ENCODE measurements around the gene CBX7.

DNA sequence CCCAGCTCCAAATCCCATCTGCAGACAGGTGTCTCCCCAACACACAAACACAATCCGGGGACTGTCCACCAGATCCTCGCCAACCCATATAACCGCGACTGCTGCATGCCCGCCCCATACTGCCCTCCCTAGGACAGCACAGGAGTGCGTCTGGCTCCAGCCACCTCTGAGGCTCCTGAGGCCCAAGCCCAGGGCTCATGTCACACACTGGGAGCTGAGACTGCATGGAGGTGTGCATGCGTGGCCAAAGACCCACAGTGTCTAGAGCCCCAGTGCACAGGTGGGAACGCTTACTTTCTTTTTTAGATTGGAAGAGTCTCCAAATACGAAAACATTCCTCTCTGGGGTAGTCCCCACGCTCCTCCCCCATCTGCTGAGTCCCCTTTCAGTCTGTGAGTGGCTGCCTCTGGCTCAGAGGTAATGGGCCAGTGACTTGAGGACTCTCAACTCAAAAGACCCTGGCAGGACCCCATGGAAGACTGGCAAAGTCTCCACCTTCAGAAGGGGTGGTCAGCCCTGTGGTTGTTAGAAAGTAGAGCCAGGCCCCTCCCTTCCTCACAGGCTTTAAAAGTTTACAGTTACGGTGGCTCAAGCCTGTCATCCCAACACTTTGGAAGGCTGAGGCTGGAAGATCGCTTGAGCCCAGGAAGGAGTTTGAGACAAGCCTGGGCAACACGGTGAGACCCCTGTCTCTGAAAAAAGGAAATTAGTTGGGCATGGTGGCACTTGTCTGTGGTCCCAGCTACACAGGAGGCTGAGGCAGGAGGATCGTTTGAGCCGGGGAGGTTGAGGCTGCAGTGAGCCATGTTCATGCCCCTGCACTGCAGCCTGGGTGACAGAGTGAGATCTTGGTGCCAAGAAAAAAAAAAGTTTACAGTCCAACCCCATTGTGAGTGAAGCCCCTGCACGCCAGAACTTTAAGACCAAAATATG is 2.3 kb downstream of the CBX7 start:
- TF ChIP-seq, protein P1, sequence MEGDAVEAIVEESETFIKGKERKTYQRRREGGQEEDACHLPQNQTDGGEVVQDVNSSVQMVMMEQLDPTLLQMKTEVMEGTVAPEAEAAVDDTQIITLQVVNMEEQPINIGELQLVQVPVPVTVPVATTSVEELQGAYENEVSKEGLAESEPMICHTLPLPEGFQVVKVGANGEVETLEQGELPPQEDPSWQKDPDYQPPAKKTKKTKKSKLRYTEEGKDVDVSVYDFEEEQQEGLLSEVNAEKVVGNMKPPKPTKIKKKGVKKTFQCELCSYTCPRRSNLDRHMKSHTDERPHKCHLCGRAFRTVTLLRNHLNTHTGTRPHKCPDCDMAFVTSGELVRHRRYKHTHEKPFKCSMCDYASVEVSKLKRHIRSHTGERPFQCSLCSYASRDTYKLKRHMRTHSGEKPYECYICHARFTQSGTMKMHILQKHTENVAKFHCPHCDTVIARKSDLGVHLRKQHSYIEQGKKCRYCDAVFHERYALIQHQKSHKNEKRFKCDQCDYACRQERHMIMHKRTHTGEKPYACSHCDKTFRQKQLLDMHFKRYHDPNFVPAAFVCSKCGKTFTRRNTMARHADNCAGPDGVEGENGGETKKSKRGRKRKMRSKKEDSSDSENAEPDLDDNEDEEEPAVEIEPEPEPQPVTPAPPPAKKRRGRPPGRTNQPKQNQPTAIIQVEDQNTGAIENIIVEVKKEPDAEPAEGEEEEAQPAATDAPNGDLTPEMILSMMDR (IDR thresholded peaks at IDR 0.05 in 8 of 11, conservative IDR thresholded peaks at IDR 0.05 in 3 of 11): no peak
- TF ChIP-seq POLR2A (IDR thresholded peaks at IDR 0.05) (no peak), POLR2AphosphoS5 (IDR thresholded peaks at IDR 0.05) (no peak)

Data from spleen (tissue), 7 donors.